Upper lobe of left lung (tissue), 4 donors: Measurements from ENCODE around the gene DLGAP1.

Experiments
- EP300 ChIP-seq, 4 donors: sonication (generic); formaldehyde crosslinking; IDR thresholded peaks; one replicate each; pipeline ENCODE4 v1.5.1; 2017; ENCODE audit warnings: antibody characterized with exemption in 4 of 4, control low read depth in 2 of 4
- POLR2A ChIP-seq, 4 donors: fragments of 450-650 bp; IDR thresholded peaks; one replicate each; pipeline ENCODE4 v1.5.1; 2016 to 2017; ENCODE audit warnings: antibody characterized with exemption in 4 of 4, mild to moderate bottlenecking in 2 of 4
- POLR2AphosphoS5 ChIP-seq, 2 donors: sonication (generic); formaldehyde crosslinking; IDR thresholded peaks; one replicate each; pipeline ENCODE4 v1.5.1; 2017; ENCODE audit warnings: antibody characterized with exemption in 2 of 2
- TF ChIP-seq, protein P1 (sequence below), 6 experiments: fragments of 450-650 bp in 4 of 6; fragments of 200-600 bp in 2 of 6; sonication (generic) in 2 of 6; IDR thresholded peaks; one replicate each; pipeline ENCODE4 v1.5.1; 2016 to 2019; ENCODE audit warnings: antibody characterized with exemption in 6 of 6

DNA sequence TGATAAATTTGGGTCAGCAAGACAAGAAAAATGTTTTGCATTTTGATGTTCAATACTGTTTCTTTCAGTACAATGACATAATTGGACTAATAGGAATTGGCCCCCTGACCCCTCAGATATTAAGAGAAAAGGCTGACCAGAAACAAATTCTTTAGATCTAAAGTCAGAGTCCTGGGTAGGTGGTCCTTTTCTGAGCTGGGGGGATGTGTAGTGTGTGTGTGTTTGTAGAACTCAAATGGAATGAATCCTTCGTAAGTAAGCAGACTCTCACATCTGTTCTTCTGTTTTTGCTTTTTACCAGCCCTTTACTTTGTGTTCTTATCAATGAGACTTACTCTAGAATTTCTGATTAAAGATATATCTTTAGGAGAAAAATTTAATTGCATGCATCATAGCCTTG, 677.4 kb downstream of the DLGAP1 start:
- TF ChIP-seq, protein P1, sequence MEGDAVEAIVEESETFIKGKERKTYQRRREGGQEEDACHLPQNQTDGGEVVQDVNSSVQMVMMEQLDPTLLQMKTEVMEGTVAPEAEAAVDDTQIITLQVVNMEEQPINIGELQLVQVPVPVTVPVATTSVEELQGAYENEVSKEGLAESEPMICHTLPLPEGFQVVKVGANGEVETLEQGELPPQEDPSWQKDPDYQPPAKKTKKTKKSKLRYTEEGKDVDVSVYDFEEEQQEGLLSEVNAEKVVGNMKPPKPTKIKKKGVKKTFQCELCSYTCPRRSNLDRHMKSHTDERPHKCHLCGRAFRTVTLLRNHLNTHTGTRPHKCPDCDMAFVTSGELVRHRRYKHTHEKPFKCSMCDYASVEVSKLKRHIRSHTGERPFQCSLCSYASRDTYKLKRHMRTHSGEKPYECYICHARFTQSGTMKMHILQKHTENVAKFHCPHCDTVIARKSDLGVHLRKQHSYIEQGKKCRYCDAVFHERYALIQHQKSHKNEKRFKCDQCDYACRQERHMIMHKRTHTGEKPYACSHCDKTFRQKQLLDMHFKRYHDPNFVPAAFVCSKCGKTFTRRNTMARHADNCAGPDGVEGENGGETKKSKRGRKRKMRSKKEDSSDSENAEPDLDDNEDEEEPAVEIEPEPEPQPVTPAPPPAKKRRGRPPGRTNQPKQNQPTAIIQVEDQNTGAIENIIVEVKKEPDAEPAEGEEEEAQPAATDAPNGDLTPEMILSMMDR (IDR thresholded peaks at IDR 0.05): no peak
- TF ChIP-seq EP300 (IDR thresholded peaks at IDR 0.05): no peak
- TF ChIP-seq POLR2AphosphoS5 (IDR thresholded peaks at IDR 0.05): no peak
- no peak for TF ChIP-seq POLR2A (IDR thresholded peaks at IDR 0.05)
